ENCODE data around the gene CCDC188. TPM values are rescaled to one million over a fixed set of nuclear protein-coding genes. Genes with fewer than 3 reads are reported as not detected.

The CCDC188 gene
- total and polyA plus RNA-seq, 9 of the 15 experiments (the other 6 are each of a cell fraction or from before 2014, with no cell fraction given), result not detected

DNA sequence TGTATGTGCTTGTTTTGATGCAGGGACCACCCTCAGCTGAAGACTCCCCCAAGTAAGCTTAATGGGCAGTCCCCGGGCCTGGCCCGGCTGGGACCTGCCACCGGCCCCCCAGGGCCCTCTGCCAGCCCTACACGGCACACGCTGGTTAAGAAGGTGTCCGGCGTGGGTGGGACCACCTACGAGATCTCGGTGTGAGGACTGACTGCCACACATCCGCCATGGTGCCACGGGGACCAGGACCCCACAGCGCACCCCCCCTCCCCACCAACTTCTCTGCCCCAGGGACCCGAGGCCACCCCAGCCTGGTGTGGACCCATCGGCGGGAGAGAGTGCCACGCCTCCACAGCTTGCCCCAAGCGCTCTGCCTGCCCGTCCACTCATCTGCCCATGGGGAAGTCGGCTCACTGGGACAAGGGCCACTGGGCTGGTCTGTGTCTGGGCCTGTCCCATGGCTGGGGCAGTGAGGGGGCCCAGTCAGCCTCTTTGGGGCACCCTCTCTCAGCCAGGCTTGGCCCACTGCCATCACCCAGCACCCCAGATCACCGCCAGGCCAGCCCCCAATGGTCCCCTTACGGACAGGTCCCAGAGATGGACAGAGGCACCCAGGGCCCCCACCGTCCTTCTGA lies 5.5 kb downstream of the CCDC188 start (continued):
- TF ChIP-seq TEAD4 (IDR thresholded peaks at IDR 0.05; ENCODE audit: low read length) (no peak), TEAD4 (CRISPR knock-in tag; IDR thresholded peaks at IDR 0.05; ENCODE audit: borderline replicate concordance) (peak; percentile 48; the same call in 1 of the 2 replicates), NFIC (IDR thresholded peaks at IDR 0.05) (peak; percentile 62)
- TF ChIP-seq, protein P1, sequence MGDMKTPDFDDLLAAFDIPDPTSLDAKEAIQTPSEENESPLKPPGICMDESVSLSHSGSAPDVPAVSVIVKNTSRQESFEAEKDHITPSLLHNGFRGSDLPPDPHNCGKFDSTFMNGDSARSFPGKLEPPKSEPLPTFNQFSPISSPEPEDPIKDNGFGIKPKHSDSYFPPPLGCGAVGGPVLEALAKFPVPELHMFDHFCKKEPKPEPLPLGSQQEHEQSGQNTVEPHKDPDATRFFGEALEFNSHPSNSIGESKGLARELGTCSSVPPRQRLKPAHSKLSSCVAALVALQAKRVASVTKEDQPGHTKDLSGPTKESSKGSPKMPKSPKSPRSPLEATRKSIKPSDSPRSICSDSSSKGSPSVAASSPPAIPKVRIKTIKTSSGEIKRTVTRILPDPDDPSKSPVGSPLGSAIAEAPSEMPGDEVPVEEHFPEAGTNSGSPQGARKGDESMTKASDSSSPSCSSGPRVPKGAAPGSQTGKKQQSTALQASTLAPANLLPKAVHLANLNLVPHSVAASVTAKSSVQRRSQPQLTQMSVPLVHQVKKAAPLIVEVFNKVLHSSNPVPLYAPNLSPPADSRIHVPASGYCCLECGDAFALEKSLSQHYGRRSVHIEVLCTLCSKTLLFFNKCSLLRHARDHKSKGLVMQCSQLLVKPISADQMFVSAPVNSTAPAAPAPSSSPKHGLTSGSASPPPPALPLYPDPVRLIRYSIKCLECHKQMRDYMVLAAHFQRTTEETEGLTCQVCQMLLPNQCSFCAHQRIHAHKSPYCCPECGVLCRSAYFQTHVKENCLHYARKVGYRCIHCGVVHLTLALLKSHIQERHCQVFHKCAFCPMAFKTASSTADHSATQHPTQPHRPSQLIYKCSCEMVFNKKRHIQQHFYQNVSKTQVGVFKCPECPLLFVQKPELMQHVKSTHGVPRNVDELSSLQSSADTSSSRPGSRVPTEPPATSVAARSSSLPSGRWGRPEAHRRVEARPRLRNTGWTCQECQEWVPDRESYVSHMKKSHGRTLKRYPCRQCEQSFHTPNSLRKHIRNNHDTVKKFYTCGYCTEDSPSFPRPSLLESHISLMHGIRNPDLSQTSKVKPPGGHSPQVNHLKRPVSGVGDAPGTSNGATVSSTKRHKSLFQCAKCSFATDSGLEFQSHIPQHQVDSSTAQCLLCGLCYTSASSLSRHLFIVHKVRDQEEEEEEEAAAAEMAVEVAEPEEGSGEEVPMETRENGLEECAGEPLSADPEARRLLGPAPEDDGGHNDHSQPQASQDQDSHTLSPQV (IDR thresholded peaks at IDR 0.05), result no peak
- TF ChIP-seq, protein P2, sequence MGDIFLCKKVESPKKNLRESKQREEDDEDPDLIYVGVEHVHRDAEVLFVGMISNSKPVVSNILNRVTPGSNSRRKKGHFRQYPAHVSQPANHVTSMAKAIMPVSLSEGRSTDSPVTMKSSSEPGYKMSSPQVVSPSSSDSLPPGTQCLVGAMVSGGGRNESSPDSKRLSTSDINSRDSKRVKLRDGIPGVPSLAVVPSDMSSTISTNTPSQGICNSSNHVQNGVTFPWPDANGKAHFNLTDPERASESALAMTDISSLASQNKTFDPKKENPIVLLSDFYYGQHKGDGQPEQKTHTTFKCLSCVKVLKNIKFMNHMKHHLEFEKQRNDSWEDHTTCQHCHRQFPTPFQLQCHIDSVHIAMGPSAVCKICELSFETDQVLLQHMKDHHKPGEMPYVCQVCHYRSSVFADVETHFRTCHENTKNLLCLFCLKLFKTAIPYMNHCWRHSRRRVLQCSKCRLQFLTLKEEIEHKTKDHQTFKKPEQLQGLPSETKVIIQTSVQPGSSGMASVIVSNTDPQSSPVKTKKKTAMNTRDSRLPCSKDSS (IDR thresholded peaks at IDR 0.05; ENCODE audit: low read depth, partially characterized antibody), result no peak
- TF ChIP-seq, protein P3, sequence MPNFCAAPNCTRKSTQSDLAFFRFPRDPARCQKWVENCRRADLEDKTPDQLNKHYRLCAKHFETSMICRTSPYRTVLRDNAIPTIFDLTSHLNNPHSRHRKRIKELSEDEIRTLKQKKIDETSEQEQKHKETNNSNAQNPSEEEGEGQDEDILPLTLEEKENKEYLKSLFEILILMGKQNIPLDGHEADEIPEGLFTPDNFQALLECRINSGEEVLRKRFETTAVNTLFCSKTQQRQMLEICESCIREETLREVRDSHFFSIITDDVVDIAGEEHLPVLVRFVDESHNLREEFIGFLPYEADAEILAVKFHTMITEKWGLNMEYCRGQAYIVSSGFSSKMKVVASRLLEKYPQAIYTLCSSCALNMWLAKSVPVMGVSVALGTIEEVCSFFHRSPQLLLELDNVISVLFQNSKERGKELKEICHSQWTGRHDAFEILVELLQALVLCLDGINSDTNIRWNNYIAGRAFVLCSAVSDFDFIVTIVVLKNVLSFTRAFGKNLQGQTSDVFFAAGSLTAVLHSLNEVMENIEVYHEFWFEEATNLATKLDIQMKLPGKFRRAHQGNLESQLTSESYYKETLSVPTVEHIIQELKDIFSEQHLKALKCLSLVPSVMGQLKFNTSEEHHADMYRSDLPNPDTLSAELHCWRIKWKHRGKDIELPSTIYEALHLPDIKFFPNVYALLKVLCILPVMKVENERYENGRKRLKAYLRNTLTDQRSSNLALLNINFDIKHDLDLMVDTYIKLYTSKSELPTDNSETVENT (CRISPR knock-in tag; IDR thresholded peaks at IDR 0.05), result peak; percentile 35; the same call in 1 of the 2 replicates
- TF ChIP-seq, protein P4, sequence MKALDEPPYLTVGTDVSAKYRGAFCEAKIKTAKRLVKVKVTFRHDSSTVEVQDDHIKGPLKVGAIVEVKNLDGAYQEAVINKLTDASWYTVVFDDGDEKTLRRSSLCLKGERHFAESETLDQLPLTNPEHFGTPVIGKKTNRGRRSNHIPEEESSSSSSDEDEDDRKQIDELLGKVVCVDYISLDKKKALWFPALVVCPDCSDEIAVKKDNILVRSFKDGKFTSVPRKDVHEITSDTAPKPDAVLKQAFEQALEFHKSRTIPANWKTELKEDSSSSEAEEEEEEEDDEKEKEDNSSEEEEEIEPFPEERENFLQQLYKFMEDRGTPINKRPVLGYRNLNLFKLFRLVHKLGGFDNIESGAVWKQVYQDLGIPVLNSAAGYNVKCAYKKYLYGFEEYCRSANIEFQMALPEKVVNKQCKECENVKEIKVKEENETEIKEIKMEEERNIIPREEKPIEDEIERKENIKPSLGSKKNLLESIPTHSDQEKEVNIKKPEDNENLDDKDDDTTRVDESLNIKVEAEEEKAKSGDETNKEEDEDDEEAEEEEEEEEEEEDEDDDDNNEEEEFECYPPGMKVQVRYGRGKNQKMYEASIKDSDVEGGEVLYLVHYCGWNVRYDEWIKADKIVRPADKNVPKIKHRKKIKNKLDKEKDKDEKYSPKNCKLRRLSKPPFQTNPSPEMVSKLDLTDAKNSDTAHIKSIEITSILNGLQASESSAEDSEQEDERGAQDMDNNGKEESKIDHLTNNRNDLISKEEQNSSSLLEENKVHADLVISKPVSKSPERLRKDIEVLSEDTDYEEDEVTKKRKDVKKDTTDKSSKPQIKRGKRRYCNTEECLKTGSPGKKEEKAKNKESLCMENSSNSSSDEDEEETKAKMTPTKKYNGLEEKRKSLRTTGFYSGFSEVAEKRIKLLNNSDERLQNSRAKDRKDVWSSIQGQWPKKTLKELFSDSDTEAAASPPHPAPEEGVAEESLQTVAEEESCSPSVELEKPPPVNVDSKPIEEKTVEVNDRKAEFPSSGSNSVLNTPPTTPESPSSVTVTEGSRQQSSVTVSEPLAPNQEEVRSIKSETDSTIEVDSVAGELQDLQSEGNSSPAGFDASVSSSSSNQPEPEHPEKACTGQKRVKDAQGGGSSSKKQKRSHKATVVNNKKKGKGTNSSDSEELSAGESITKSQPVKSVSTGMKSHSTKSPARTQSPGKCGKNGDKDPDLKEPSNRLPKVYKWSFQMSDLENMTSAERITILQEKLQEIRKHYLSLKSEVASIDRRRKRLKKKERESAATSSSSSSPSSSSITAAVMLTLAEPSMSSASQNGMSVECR (CRISPR knock-in tag; IDR thresholded peaks at IDR 0.05), result peak; percentile 16; the same call in 1 of the 2 replicates
